GM19395 (cell line): ENCODE results near the gene BCO2.
A peak's percentile ranks its signal among the peaks of the same experiment; 100 is the strongest.

Experiments used
- ATAC-seq: cut with Tn5 transposase; IDR thresholded peaks from one replicate; pipeline ENCODE4 v1.9.1; 2021; ENCODE audit warnings: mild to moderate bottlenecking, moderate library complexity; ENCODE audit not compliant: unreplicated experiment

The BCO2 gene

DNA sequence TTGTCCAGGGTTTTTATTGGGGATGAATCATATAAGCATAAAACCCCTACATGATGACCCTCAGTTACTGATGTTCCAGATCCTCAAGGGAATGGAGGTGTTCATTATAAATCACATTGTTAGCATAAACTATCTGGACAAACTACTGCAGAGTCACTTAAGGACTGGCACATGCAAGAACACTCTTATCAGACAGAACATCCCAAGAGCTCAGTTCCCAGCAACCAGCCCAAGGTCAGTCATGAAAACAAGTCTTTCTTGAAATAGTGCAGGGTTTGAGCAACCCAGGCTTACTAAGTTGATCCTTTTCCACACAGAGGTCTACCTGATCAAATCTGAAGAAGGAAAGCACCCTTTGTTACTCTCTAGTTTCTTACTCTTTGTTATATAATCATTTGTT, 37.4 kb downstream of the BCO2 start:
- no peak for ATAC-seq

DNA sequence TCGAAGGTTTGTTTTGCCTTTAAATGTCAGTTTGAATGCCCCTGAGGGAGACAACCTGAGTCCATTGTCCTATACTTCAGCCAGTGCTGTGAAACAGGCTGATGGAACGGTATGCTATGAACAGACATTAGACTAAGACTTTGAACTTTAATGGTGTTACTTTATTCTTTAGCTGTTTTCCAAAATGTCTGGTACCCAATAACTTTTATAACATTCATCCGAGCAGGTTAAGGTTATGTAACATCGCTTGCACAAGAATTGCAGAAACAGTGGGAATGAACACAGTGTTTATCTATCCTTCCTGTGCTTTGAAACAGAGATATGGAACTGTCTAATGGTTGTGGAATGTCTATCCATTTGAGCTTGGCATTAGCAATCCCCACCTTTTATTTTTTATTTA, 38.4 kb downstream of the BCO2 start:
- ATAC-seq = no peak

DNA sequence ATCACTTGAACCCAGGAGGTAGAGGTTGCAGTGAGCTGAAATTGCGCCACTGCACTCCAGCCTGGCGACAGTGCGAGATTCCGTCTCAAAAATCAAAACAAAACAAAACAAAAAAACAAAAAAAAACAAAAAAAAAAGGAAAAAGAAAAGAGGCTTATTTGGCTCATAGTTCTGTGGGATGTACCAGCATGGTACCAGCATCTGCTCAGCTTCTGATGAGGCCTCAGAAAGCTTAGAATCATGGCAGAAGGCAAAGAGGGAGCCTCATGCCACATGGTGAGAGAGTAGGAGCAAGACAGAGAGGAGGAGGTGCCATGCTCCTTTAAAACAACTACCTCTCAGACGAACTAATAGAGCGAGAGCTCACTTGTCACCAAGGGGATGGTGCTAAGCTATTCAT, 40.3 kb downstream of the BCO2 start:
- no peak for ATAC-seq

DNA sequence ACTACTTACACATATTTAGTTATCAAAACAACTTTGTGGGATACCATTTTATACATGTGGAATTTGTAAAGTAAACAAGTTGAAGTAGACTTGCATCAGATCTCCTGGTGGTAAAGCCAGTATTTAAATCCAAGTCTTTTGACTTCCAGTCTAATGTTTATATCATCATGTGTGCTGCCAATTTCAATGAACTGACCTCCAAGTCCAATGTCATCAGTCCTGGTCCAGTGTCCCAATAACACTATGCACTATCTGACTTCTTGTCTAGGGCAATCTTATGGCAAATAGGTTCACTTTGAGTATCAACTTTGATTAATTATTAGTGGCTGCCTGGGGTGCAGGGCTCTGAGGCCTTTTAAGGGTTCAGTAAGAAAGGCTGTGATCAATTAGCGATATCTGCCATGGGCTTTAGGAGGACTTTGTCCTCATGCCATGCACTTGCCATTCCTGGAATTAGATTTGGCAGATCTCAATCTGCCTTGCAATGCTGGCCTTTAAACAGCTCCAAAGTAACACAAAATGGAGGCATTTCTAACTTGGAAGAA, 41.3 kb downstream of the BCO2 start:
- ATAC-seq = no peak

DNA sequence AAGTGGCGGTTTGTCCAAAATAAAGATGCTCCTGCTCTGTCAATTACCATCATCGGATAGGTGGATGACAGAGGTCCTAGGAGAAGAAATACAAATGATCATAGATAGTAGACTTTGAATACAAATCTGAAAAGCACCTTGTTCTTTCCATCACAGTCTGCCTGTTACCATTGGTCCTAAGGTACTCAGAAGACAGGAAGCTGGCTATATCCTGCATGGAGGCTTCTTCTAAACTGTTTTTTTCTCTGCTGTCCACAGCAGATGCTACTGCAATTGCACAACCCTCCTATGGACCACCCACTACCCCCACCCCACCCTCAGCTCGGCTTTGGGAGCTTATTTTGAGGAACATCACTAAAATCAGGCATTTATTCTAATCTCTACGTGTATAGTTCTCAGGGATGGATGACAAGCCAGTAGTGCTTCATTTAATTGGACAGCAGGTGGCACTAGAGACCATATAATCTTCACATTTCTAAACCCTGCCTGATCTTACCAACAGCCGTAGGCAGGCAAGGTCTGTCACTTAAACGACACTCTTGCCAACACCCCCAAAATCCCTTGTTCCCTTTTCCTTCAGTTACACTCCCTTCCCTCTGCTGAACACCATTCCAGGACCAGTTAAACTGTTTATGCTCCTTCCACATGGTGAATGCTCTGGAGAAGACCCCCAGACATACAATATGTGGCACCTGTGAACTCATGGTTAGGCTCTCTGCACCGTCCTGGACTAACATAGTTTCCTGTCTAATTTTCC, 44.3 kb downstream of the BCO2 start:
- ATAC-seq = peak; percentile 99

DNA sequence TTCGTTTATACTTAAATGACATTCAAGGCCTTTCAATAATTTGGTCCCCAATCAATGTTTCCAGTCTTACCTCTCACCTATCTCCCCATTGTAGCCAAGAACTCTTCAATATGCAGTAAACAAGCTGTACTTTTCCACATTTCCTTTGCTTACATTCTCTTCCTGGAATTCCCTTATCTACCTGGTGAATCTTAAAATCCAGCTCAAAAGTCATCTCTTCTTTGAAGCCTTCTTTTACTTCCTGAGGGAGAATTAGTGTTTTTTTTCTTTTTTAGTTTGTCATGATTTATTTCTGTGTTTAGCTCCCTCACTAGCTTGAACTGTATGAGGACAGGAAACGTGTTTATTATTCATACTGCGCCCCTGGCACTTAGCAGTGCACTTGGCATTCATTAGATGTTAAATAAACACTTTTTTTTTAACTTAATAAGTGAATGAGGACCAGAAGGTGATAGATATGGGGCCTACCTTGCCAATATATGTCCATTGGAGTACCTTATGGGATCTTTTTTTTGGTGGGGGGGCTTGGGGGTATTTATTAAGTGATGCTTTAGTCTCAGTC, 46.0 kb downstream of the BCO2 start:
- ATAC-seq = no peak

DNA sequence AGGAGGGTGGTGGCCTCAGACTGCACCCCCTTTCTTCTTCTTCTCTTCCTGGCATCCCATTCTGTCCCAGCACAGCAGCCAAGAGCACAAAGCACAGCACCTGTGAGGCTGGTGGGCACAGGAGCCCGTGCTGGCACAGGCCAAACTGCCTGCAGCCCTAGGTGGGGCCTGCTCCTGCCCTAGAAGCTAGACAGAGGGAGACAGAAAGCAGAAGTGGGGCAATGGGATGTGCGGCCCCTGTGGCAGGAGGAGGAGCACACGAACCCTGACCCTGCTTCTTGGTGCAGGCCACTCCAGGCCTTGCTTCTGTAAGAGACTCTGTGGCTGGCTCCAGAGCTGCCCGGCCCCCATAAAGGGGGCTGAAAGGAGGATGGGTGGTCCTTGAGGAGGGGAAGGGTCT, 47.0 kb downstream of the BCO2 start:
- no peak for ATAC-seq

DNA sequence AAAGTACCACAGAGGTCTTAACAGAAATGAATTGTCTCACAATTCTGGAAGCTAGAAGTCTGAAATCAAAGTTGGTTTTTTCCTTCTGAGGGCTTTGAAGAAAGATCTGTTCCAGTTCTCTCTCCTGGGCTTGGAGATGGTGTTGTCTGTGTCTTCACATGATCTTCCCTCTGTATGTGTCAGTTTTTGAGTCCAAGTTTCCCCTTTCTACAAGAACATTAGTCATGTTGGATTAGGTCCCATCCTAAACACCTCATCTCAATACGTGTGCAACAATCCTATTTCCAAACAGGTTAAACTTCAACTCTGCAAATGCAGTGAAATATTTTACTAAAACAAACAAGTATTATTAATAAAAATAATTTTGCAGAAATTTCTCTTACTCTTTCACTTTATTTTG, 47.8 kb downstream of the BCO2 start:
- ATAC-seq = no peak

DNA sequence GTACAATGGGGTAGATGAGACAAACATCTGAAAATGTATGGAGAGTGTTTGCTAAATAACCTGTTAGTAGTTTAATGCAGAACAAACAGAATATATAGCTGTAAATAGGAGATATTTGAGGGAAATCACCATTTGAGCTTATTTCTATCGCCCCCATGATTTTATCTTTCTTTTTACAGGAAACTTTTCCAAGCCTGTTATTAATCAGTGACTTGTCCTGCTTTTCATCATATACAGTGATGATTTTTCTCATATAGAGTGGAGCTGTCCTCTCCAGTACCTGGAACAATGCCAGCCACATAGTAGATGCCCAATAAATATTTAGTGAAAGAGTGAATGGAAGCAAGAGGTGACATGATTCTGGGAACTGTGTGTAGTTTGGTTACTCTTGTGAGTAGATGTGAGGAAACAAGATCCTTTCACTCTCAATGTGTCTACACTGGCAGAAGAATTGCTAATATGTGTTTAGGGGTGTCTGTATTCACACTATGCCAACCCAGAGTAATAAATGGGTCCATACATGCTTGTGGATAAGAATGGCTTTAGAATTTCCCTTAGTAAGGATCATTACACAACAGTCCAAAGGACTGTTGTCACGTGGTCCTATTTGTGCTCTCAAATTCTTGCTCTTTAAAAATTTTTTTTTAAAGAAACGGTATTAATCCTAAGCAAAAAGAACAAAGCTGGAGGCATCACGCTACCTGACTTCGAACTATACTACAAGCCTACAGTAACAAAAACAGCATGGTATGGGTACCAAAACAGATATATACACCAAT, 48.6 kb downstream of the BCO2 start:
- ATAC-seq = no peak

DNA sequence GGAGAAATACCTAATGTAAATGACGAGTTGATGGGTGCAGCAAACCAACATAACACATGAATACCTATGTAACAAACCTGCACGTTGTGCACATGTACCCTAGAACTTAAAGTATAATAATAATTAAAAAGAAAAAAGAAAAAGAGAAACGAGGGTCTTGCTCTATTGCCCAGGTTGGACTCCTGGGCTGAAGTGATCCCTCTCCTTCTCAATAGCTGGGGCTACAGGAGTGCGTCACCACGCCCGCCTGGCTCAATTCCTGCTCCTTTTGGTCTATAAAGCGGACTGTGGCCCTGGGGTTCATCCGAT, 50.4 kb downstream of the BCO2 start:
- no peak for ATAC-seq

DNA sequence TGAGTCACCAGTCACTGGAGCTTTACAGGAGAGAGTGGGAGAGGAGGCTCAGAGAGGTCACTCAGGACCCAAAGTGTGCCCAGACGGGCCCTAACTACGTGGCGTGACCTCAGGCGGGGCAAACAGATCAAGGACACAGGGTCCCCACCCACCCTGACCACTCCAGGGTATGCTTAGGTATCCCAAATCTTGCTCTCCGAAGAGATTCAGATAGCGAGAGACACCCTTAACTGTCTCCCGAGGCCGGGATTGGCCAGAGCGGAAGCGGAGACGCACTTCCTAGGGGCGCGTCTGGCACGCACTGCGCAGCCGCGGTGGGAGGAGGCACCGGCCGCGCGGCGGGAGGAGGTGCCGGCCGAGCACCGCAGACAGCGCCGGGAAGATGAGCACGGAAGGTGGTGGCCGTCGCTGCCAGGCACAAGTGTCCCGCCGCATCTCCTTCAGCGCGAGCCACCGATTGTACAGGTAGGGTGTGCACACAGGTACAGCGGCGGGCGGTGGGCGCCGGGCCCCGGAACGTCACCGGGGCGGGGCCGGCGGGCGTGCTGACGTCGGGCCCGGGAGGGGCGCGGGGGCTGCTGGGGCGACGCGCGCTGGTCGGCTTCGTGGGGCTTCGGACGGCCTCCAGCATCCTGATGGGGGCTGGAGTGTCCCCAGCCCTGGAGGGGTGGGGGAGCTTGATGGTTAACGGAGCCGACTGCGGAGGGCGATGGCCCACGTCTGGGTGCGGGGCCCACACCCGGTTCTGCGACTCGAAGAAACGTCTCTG, 50.9 kb downstream of the BCO2 start, which contains the start of gene PTS:
Gene PTS, plus strand, starts transcription at position 367 of the 769 bp plus-strand sequence. Its CDS starts 16 bp downstream, at position 383.
- peak; percentile 97 for ATAC-seq

DNA sequence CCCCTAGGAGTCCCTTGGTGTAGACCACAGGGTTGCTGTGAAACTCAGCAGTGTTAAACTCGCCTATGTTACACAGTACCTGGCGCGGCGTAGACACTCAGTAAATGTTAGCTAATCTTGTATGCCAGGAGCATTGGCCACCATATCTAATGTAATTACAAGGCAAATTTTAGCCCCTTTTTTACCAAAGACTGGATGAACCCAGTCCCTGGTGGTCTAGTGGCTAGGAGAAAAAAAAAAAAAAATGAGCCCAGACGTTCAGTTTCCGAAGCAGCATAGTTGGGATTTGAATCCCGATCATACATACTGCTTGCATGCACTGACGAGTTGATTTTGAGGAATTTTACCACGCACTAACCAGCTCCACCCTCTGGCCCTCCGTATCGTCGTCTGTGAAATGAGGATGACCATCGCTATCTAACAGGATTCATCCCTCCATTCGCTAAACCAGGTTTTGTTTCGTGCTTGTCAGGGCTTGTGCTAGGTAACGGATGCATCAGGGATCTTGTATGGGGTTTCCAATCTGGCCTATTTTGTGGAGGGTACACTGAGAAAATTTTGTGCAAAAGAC, 51.6 kb downstream of the BCO2 start:
- peak; percentile 57 for ATAC-seq

DNA sequence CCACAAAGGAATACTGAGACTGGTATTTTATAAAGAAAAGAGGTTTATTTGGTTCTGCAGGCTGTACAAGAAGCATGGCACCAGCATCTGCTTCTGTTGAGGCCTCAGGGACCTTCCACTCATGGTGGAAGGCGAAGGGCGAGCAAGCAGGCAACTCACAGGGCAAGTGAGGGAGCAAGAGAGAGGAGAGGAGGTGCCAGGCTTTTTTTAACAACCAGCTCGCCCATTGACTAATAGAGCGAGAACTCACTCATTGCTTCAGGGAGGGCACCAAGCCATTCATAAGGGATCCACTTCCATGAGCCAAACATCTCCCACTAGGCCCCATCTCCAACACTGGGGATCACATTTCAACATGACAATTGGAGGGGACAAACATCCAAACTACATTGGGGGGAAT, 52.2 kb downstream of the BCO2 start:
- no peak for ATAC-seq

DNA sequence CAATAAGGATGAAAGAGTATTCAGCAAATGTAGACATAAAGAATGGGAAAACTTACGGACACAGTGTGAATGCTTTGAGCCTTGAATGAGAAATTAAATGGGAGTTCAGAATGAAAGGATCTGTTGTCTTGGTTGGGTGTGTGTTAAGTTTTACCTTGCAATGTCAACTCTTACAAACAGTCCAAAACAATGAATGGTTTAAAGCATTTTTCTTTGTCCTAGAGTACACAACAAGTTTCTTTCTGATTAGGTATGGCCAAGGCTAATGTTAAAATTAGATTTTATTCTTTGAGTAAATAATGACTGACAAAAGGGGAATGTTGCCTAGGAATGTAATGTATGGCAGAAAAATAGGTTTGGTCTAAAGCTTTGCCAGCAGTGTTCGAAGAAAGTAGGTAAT, 53.4 kb downstream of the BCO2 start:
- no peak for ATAC-seq

DNA sequence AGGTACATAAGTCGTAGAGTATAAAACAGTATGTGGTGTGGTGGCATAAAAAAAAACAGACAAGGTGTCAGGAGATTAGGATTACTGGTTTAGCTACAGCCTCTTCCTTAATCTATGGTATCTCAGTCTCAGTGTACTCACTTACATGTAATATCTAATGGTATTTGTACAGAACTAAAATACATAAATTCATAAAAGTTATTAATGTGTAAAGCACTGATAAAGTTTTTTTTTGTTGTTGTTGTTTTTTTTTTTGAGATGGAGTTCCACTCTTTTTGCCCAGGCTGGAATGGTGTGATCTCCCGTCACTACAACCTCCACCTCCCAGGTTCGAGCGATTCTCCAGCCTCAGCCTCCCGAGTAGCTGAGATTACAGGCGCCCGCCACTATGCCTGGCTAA, 53.8 kb downstream of the BCO2 start:
- no peak for ATAC-seq

DNA sequence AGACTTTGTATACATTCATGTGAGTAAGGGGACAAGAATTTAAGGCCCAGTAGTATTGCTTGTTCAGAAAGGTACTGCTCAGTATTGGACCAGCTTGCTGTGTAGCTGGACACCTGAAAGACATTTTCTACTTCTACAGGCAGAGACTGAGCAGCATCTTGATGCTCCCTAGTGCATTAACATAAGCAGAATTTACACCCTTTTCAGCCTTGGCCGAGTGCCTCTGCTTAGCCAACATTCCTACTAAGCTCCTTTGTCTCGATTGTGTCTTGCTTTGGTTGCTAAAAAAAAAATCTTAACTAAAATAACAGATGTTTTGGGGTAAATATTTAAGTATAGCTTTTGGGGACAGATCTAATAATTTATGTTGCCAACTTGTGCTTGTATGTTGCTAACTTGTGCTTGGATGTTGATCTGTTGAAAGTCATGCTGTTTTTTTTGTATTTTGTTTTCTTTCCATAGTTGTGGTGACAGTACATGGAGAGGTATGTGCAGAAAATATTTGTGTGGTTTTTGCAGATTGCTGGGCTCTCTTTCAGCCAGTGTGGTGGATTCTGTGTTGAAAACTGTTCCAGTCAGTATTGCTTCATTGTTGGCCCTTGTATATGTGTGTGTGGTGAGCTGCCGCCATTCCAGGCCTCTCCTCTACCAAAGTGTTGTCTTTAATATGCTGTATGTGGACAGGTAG, 54.6 kb downstream of the BCO2 start:
- ATAC-seq = no peak

DNA sequence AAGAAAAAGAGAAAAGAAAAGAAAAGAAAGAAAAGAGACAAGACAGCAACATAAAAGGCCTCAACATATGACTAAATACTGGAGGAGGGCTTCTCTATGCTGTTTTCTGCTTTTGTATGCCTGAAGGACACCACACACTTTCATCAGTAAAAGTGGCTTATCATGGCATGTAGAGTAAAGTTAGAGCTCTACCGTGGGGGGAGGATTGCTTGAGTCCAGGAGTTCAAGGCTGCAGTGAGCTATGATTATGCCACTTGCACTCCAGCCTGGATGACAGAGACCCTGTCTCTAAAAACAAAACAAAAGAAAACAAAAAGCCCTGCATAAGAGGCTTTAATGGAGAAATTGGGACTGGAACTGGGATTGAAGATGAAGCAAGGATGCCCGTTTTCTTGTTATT, 56.6 kb downstream of the BCO2 start:
- ATAC-seq = no peak

DNA sequence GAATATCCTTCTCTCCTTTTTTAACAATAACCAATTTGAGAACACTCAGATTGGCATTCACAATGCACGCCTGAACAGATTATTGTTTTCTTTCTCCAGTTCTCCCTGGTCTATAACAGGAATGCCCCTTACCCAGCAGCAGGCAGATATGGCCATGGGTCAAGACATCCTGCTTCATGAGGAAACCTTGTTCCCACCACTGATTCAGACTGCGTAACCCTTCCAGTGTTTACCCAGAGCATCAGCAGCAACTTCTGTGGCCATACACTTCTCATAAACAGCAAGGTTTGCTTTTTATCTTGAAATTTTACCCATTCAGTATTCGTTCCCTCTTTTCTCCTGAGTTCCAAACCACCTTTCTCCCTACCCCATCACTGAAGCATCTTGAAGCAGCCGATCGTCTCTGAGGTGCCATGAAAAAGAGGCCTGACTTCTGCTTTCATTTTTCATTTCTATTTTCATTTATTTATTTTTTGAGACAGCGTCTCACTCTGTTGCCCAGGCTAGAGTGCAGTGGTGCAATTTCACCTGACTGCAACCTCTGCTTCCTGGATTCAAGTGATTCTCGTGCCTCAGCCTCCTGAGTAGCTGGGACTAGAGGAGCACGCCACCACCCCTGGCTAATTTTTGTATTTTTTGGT, 60.6 kb downstream of the BCO2 start:
- peak; percentile 79 for ATAC-seq

DNA sequence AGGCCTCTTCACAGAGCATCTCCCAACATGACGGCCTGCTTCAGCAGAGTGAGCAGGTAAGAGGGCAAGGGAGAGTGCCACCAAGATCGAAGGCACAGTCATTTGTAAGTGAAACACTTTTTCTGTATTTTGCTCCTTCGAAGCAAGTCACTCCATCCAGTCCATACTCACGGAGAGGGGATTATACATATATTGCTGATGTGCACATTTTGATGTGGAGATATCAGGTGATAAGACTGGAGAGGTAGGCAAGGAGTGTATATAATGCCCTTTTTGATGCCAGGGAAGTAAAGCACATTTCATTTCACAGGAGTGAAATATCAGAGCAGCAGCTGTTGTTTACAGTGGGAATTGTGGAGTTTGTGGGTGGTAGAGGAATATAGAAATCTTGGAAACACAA, 62.1 kb downstream of the BCO2 start:
- no peak for ATAC-seq

DNA sequence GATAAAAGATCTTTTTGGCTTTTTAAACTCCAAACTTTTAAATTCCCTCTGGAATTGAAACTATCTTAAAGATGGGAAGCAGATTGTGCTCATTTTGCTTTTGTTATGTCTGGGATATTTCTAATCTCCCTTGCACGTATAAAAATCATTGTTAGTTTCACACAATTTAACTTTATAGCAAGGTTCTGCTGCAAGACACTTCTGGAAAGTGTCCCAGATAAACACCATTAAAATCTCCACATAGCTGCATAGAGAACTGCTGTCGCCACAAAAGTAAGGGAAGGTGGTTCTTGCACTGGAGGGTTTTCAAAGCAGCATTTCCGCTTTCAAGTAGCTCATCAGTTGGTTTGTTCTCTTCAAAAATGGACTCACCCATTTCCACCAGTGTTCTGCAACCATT, 62.7 kb downstream of the BCO2 start:
- ATAC-seq = no peak
